Central memory CD8-positive, alpha-beta T cell (primary cell): ENCODE measurements around the gene ZNF507.

ENCODE experiments used
- ATAC-seq: fragments of 150-1000 bp; cut with Tn5 transposase; replicated peaks from 2 replicates; pipeline ENCODE4 v1.10.0; 2022; ENCODE audit warnings: mild to moderate bottlenecking, moderate FRiP score, moderate number of reproducible peaks; ENCODE audit not compliant: poor library complexity, severe bottlenecking; ENCODE audit errors: extremely low read depth
- DNase-seq, 2 donors: peaks; one replicate each; pipeline ENCODE4 v3.0.0; 2021; ENCODE audit warnings: low spot score in 2 of 2
- H3K27ac Mint-ChIP-seq: one replicate; pipeline ENCODE4 v1.8.0; 2022; ENCODE audit warnings: low read depth, mild to moderate bottlenecking, moderate library complexity, mixed read lengths
- H3K27me3 Mint-ChIP-seq: one replicate; pipeline ENCODE4 v1.8.0; 2022; ENCODE audit warnings: mixed read lengths
- H3K36me3 Mint-ChIP-seq: one replicate; pipeline ENCODE4 v1.8.0; 2022; ENCODE audit warnings: mild to moderate bottlenecking, moderate library complexity, mixed read lengths; ENCODE audit not compliant: insufficient read depth
- H3K4me1 Mint-ChIP-seq: one replicate; pipeline ENCODE4 v1.8.0; 2022; ENCODE audit warnings: mixed read lengths
- H3K4me3 Mint-ChIP-seq: one replicate; pipeline ENCODE4 v1.8.0; 2022; ENCODE audit warnings: mild to moderate bottlenecking, moderate library complexity, mixed read lengths
- H3K9me3 Mint-ChIP-seq: one replicate; pipeline ENCODE4 v1.8.0; 2022; ENCODE audit warnings: mixed read lengths

ZNF507 gene

DNA sequence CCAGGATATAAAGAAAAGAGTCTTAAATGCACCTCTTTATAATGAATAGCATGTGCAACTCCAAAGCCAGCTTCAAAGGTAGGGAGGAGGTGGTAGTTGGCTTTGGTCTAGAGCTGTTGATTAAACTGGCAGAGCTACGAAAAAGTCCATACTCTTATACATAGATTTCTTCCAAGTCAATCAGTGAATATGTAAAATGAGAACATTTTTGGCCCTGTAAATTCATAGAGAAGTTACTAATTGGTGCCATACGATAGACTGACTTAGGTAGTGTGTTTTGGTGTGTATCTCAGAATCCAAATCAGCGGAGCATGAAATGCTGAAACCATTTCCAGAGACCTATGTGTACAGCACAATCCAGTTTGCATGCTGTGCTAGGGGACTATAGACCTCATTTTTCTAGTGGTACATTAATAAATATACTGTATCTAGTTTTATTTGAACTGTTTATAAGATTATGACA is 43.0 kb downstream of the ZNF507 start:
- H3K9me3 Mint-ChIP-seq, result no peaks in the 10 kb centered on the region
- H3K4me1 Mint-ChIP-seq, result peaks cover 6% of the 10 kb centered on the region
- H3K27ac Mint-ChIP-seq, result no peak overlapping the region
- H3K27me3 Mint-ChIP-seq, result no peaks in the 10 kb centered on the region
- H3K36me3 Mint-ChIP-seq, result peaks cover 6% of the 10 kb centered on the region
- DNase-seq (no peak), ATAC-seq (no peak)
- no peak overlapping the region for H3K4me3 Mint-ChIP-seq

DNA sequence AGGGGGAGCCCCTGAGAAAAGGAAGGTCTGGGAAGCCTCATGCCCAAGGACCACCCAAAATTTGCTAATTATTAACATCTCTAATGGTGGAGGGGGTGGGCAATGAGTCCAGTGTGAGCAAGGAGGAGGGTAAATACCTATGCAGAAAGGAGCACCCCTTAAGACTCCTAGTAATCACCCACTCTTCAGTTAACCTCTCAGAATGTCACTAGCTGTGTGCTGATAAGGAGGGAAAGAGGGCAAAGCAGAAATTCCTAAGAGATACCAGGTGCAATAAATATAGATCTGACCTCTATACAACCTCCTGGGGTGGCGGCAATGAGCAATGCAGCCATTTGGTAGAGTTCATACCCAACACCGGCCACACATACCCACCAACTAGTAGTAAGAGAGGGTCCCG is 47.5 kb downstream of the ZNF507 start:
- Mint-ChIP-seq H3K27me3 (no peaks in the 10 kb centered on the region), H3K4me3 (no peak overlapping the region), H3K27ac (no peak overlapping the region), H3K4me1 (peaks cover 6% of the 10 kb centered on the region), H3K9me3 (no peaks in the 10 kb centered on the region), H3K36me3 (peaks cover 3% of the 10 kb centered on the region)
- ATAC-seq (no peak), DNase-seq (no peak)

DNA sequence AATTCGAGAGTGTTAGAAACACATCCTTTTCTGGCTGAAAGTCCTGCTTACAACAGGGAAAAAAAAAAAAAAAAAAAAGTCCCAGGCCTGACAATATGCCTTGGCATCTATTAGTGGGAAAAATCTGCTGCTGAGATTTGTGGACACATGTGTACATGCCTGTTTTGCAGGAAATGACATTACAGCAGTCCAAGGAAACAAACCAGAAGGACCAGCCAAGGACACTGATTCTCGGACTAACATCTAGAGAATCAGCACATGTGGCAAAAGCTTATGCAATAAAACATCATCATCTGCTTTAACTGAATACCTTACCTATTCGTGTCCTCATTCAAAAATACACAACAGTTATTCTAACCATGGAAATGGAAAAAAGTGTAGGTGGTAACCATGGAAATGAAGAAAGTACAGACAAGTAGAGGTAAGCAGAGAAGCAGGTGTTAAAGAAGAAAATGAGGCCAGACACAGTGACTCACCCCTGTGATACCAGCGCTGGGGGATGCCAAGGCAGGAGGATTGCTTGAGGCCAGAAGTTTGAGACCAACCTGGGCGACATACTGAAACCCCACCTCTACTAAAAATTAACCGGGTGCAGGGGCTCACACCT is 50.7 kb downstream of the ZNF507 start:
- DNase-seq, result no peak
- no peak overlapping the region for H3K4me3 Mint-ChIP-seq
- H3K27me3 Mint-ChIP-seq, result no peaks in the 10 kb centered on the region
- no peaks in the 10 kb centered on the region for H3K9me3 Mint-ChIP-seq
- peaks cover 6% of the 10 kb centered on the region for H3K4me1 Mint-ChIP-seq
- peaks cover 3% of the 10 kb centered on the region for H3K36me3 Mint-ChIP-seq
- H3K27ac Mint-ChIP-seq, result no peak overlapping the region
- no peak for ATAC-seq

DNA sequence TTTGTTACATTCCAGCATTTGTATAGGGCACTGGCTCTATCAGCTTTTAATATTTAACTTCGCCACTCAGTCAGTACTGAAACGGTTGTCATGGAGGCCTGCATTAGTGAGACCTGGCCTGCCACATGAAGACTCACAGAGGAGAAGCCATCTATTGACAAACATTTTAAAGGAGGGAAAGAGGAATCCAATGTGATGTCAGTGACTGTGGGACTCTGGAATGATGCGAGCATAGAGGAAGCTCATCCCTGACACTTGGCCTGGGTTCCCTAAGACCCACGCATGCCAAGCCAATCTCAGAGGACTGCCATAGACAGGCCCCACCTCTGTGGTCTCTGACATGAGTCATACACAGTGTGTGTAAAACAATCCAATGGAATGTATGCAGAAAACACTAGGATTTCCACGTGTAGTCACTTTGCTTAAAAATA is 52.3 kb downstream of the ZNF507 start:
- ATAC-seq, result no peak
- Mint-ChIP-seq H3K4me1 (no peaks in the 10 kb centered on the region), H3K9me3 (no peaks in the 10 kb centered on the region), H3K4me3 (no peak overlapping the region), H3K27ac (no peak overlapping the region), H3K36me3 (peaks cover 3% of the 10 kb centered on the region), H3K27me3 (no peaks in the 10 kb centered on the region)
- DNase-seq, result no peak

DNA sequence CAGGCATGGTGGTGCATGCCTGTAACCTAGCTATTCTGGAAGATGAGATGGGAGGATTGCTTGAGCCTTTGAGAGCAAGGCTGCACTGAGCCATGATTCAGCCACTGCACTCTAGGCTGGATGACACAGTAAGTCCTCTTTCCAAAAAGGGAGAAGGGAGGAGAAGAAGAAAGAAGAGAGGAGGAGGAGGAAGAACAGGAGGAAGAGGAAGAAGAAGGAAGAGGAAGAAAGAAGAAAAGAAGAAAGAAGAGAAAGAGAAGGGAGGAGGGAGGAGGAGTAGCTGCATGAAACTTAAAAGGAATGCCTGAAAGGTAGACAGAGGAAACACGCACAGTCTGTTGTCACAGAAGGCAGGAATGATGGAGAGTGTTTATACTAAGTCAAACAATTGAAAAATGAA is 56.6 kb downstream of the ZNF507 start:
- H3K9me3 Mint-ChIP-seq, result no peaks in the 10 kb centered on the region
- H3K27me3 Mint-ChIP-seq, result no peaks in the 10 kb centered on the region
- peaks cover 7% of the 10 kb centered on the region for H3K4me1 Mint-ChIP-seq
- ATAC-seq, result no peak
- no peak for DNase-seq
- H3K36me3 Mint-ChIP-seq, result peaks cover 6% of the 10 kb centered on the region
- H3K27ac Mint-ChIP-seq, result no peak overlapping the region
- no peak overlapping the region for H3K4me3 Mint-ChIP-seq

DNA sequence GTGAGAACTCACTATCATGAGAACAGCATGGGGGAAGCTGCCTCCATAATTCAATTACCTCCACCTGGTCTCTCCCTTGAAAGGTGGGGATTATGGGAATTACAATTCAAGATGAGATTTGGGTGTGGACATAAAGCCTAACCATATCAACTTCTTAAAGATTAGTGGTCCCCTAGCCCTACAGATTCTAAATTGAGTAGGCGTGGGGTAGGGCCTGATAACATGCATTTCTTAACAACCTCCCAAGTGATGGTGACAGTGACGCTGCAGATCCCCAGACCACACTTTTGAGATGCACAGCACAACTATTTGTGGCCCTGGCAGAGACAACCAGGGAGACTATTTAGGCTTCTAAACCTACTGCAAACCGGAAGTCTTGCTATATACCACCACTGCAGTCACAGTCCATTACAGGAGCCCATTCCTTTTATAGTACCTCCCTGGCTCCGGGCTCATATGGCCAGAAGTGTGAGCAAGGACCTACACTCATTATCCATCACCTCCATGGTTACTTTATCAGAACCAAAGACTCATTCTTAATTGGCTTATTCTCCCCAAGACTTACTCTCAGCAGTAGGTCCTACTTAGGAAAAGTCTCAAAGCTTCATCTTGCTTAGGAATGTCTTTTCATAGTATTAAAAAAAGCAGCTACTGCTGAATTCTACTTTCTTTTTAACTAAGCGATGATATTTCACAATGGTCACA is 58.0 kb downstream of the ZNF507 start:
- Mint-ChIP-seq H3K4me1 (peaks cover 9% of the 10 kb centered on the region), H3K27me3 (no peaks in the 10 kb centered on the region), H3K9me3 (no peaks in the 10 kb centered on the region), H3K36me3 (peaks cover 8% of the 10 kb centered on the region), H3K4me3 (peak overlapping the region; percentile 79), H3K27ac (no peak overlapping the region)
- DNase-seq, result no peak
- ATAC-seq, result no peak

DNA sequence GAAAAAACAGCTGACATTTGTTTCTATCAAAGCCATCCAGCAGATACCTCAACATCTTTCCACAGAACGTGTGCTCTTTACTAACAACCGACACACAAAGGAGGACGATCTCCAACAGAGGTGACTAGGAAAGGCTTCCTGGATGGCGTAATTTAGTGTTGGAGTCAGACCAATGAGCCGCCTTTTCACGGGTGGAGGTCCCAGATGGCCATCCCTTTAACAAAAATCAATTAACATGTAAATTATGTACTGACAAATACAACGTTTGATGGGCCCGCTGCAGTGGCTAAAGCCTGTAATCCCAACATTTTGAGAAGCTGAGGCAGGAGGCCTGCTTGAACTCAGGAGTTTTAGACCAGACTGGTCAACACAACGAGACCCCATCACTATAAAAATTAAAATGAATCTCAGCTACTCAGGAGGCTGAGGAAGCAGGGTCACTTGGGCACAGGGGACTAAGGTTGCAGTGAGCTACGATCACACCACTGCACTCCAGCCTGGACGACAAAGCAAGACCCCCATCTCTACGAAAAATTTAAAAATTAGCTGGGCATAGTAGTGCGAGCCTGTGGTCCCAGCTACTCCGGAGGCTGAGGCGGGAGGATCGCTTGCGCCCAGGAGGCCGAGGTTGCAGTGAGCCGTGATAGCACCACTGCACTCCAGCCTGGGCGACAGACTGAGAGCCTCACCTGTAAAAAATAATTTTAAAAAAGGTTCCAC is 59.0 kb downstream of the ZNF507 start:
- ATAC-seq, result no peak
- Mint-ChIP-seq H3K27me3 (no peaks in the 10 kb centered on the region), H3K9me3 (no peaks in the 10 kb centered on the region), H3K27ac (peak overlapping the region; percentile 72), H3K4me3 (peak overlapping the region; percentile 79), H3K36me3 (peaks cover 8% of the 10 kb centered on the region), H3K4me1 (peaks cover 9% of the 10 kb centered on the region)
- DNase-seq, result no peak

DNA sequence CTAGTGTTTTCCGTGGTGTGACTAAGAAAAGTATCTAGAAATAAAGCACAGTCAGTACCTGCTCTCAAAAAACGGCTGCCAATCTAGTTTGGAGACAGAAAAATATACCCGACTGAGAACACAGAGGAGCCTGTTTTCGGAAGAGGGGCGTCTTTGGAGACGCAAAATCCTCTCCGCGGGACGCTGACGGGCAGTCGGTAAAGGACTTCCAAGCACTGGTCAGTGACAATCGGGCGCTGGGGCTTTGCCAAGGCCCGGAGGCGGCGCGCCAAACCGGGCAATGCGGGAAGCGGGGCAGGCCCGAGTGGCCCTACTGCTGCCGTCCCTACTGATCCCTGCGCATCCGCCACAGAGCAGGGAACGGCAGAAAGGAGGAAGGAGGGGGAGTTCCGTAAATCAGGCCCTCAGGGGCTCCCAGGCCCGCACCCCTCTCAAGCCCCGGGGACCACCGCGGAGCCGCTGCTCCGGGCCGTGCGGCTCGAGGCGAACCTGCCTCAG is 59.6 kb downstream of the ZNF507 start:
- Mint-ChIP-seq H3K4me3 (peak overlapping the region; percentile 79), H3K4me1 (peaks cover 9% of the 10 kb centered on the region), H3K27ac (peak overlapping the region; percentile 72), H3K36me3 (peaks cover 8% of the 10 kb centered on the region), H3K9me3 (no peaks in the 10 kb centered on the region), H3K27me3 (no peaks in the 10 kb centered on the region)
- peak; percentile 16 for ATAC-seq
- DNase-seq, result peak in 1 of 2 donors; percentile 28

DNA sequence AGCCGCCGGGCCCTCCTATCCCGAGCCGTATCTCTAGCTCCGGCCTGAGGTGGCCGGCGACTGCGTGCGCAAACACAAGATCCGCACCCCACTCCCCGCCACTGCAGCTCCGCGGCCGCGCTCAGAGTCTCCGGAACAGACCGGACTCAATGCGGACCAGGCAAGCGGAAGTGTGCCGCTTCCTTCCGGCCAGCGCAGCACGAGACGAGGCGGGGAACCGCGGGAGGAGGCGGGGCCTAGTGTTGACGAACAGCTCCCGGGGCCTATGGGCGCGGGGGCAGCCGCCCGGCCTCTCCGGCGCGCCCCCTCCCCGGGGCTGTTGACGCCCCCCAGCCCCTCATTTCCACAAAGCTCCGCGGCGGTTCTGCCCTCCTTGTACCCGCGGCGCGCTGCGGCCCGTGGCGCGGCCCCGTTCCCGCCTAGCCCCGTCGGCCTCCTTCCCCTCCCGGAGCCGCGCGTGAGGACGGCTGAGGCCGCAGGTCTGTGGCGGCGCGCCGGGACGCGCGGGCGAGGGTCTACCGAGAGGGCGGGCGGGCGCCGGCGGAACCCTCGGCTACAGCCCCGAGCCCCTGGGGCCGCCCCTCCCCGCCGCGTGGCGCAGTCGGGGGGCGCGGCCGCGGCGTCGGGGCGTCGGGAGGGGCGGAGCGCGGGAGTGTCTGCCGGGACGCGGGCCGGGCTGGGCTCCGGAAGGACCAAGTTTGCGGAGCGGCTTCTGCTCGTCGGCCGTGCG is 60.2 kb downstream of the ZNF507 start, which contains the start of gene DPY19L3:
TSS of gene DPY19L3 (plus strand) at position 340 of the 730 bp plus-strand sequence. CDS start 2,484 bp downstream, outside the sequence.
- Mint-ChIP-seq H3K9me3 (no peaks in the 10 kb centered on the region), H3K27me3 (no peaks in the 10 kb centered on the region), H3K36me3 (peaks cover 8% of the 10 kb centered on the region), H3K27ac (peak within 1 kb of the TSS; percentile 72), H3K4me1 (peaks cover 9% of the 10 kb centered on the region), H3K4me3 (peak within 1 kb of the TSS; percentile 79)
- DNase-seq (peak; percentile 80 to 84), ATAC-seq (peak; percentile 88)

DNA sequence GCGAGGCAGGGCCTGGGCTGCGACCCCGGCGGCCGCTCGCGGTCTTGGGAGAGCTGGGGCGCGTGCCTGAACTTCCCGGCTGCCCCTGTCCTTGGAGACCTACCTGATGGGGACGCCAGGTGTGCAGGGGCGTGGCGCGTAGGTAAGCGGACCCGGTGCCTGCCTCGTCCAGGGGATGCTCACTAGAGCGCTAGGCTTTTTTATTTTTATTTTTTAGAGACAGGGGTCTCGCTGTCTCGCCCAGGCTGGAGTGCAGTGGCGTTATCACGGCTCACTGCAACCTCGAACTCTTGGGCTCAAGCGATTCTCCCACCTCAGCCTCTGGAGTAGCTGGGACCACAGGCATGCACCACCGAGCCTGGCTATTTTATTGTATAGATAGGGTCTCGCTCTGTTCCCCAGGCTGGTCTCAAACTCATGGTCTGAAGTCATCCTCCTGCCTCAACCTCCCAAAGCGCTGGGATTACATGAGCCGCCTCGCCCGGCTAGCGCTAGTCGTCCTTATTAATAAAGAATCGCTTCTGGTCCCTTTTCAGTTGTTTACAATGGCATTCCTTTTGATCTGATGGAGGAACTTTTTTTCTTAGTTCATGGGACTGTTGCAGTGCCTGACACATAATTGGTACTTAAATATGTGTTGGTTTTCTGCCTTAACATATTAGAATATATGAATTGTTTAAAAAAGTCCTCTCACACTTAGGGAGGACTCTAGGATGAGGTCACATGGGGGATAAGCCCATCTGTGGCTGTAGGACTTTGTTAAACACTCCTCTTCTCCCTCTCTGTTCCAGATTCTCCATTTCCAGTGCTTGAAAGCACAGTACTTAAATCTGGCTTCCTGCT is 61.0 kb downstream of the ZNF507 start:
- peak overlapping the region; percentile 79 for H3K4me3 Mint-ChIP-seq
- peaks cover 9% of the 10 kb centered on the region for H3K4me1 Mint-ChIP-seq
- DNase-seq (no peak), ATAC-seq (no peak)
- H3K36me3 Mint-ChIP-seq, result peaks cover 12% of the 10 kb centered on the region
- H3K9me3 Mint-ChIP-seq, result no peaks in the 10 kb centered on the region
- no peaks in the 10 kb centered on the region for H3K27me3 Mint-ChIP-seq
- peak overlapping the region; percentile 51 for H3K27ac Mint-ChIP-seq

DNA sequence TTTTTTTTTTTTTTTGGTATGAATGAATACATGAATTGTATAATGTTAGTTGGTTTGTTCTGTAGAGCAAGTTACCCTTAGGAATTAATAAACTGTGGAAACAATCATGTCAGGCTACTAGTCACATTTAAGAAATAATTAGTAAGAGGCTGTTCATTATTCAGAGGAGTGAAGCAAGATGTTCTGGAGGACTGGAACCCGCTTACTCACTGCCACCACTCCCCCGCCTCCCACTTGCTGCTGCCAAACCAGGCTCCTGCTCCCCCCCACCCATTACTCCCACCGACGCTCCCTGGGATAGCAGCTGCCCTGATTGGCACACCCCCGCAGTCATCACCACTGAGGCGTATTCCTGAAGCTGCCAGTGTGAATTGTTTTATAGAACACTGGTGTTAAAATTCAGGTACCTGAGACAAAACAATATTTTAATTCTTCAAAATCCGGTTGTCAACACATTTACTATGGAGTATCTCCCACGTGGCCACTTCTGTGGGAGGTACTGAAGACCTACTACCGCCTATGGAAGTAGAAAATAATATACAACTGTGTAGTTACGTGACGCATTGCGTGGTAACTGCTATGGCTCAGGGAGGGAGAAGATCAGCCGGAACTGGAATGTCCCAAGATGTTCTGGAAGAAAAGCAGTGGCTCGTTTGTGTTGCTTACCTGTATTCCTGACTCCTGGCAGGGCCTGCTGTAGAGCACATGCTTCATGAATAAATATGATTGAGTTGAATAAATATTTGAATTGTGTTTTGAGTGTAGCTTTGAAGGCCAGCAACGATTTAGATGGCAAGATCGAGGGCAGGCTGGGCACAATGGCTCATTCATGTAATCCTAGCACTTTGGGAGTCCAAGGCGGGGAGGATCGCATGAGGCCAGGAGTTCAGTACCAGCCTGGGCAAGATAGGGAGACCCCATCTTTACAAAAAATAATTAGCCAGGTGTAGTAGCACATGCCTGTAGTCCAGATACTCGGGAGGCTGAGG is 61.9 kb downstream of the ZNF507 start:
- ATAC-seq (no peak), DNase-seq (no peak)
- peak overlapping the region; percentile 51 for H3K27ac Mint-ChIP-seq
- H3K4me3 Mint-ChIP-seq, result peak overlapping the region; percentile 79
- H3K27me3 Mint-ChIP-seq, result no peaks in the 10 kb centered on the region
- H3K36me3 Mint-ChIP-seq, result peaks cover 12% of the 10 kb centered on the region
- peaks cover 9% of the 10 kb centered on the region for H3K4me1 Mint-ChIP-seq
- H3K9me3 Mint-ChIP-seq, result no peaks in the 10 kb centered on the region
